Measurements from ENCODE around the gene BST1.

The BST1 gene
- 0.35 to 0.48 reads per million in 2 donors for total RNA-seq

- peak; percentile 19 for DNase-seq
Measured at GRCh38 chr4:15702941-15703403, at the start of gene BST1. Gene BST1, plus strand, starts transcription at chr4:15703065. Its CDS starts 80 bp downstream, at chr4:15703145.

GRCh38 chr4:15653420-15653819 lies 49.4 kb upstream of the BST1 start:
- no peak for DNase-seq

- no peak for DNase-seq
Measured at GRCh38 chr4:15653864-15654592, 48.8 kb upstream of the BST1 start.

GRCh38 chr4:15654593-15655222 lies 48.2 kb upstream of the BST1 start:
- peak; percentile 24 for DNase-seq

GRCh38 chr4:15655223-15656037 lies 47.4 kb upstream of the BST1 start, which contains the start of gene FBXL5:
Gene FBXL5, minus strand, starts transcription at chr4:15655357. Its CDS starts 70 bp downstream, at chr4:15655287.
- peak; percentile 70 for DNase-seq

GRCh38 chr4:15656038-15656470 lies 46.8 kb upstream of the BST1 start:
- DNase-seq: no peak

- no peak for DNase-seq
Measured at GRCh38 chr4:15657366-15657765, 45.5 kb upstream of the BST1 start.

- no peak for DNase-seq
Measured at GRCh38 chr4:15658136-15658770, 44.6 kb upstream of the BST1 start.

GRCh38 chr4:15658781-15659180 lies 44.1 kb upstream of the BST1 start:
- no peak for DNase-seq

- no peak for DNase-seq
Measured at GRCh38 chr4:15659768-15660570, 42.9 kb upstream of the BST1 start.

GRCh38 chr4:15665753-15666365 lies 37.0 kb upstream of the BST1 start:
- no peak for DNase-seq

GRCh38 chr4:15667006-15667405 lies 35.9 kb upstream of the BST1 start:
- DNase-seq: no peak

GRCh38 chr4:15668566-15669435 lies 34.1 kb upstream of the BST1 start:
- DNase-seq: no peak

GRCh38 chr4:15670576-15670975 lies 32.3 kb upstream of the BST1 start:
- DNase-seq: no peak

- DNase-seq: no peak
Measured at GRCh38 chr4:15672101-15672500, 30.8 kb upstream of the BST1 start.

GRCh38 chr4:15673337-15673736 lies 29.5 kb upstream of the BST1 start:
- DNase-seq: no peak

GRCh38 chr4:15674046-15674445 lies 28.8 kb upstream of the BST1 start:
- no peak for DNase-seq

- DNase-seq: no peak
Measured at GRCh38 chr4:15674926-15675325, 27.9 kb upstream of the BST1 start.

GRCh38 chr4:15675356-15675755 lies 27.5 kb upstream of the BST1 start:
- DNase-seq: no peak

GRCh38 chr4:15676039-15676438 lies 26.8 kb upstream of the BST1 start:
- no peak for DNase-seq
